Measurements from ENCODE around the gene RGL3.

Gene RGL3

DNA sequence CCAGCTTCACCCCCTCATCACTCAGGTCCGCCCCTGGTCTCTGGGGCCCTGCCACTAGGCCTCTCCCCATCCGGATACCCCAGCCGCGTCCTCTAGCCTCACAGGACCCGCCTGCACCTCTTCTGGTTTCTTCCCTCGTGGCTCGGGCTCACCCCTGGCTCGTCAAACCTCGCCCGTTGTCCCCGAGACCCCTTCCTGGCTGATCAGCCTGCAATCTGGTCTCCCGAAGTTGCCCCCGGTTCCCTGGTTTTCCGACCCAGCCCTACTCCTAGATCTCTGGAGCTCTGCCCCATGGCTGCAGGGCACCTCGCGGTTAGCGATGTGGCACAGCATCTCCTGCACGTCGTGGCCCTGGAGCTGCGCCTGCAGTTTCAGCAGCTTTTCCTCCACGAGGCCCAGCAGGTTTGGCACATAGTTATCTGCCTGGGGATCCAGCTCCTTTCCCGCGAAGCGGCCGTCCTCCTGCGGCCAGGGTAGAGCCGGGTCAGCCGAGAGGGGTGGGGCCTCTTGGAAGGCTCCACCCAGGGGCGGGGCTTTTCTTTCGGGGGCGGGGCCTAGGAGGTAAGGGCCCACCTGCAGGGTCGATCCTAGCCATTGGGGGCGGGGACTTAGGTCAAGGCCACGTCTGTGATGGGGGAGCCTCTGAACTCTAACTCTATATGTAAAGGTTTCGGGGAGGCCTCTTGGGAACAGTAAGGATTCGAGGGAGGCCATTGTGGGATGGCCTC is 2.4 kb upstream of the RGL3 start:
- DNase-seq (ENCODE audit: low read depth), result peak; percentile 16

DNA sequence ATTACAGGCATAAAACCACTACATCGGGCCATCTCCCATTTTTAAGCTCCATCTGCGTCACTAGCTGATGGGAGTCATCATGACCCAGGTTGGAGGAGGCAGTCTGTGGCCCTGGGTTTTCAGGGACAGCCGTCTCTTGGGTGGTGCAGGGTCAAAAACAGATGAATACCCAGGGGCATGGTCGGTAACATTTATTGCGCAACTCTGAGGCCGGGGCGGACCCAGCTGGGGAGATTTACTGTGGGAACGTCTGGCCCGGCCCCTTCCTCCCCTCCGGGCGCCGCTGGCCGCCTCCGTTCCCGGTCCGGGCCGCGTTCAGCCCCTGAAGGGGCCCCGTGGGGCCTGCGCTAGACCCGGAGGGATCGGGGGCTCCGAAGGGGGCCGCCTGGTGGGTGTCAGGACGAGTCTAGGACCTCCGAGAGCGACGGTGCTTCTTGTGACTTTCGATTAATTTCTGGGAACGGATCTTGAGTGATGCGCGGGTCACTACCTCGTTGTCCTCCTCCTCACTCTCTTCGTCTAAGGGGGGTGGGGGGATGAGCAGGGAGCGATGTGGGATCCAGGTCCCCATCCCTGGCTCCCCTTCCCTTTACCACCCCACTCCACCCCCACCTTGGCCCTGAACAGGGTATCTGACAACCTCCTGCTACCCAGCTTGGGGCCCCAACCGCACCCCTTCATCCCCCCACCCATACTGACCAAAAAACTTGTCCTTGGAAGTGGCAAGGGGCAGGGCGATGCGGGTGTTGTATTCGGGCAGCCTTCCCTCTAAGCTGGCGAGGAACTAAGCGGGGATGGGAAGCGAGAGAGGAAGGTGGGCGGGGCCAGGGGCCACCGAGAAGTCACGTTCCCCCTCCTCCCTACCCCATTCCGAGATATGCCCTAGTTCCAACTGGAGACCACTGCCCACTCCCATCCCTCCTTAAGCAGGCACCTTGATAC is 1.6 kb upstream of the RGL3 start:
- DNase-seq (ENCODE audit: low read depth), result peak; percentile 65

DNA sequence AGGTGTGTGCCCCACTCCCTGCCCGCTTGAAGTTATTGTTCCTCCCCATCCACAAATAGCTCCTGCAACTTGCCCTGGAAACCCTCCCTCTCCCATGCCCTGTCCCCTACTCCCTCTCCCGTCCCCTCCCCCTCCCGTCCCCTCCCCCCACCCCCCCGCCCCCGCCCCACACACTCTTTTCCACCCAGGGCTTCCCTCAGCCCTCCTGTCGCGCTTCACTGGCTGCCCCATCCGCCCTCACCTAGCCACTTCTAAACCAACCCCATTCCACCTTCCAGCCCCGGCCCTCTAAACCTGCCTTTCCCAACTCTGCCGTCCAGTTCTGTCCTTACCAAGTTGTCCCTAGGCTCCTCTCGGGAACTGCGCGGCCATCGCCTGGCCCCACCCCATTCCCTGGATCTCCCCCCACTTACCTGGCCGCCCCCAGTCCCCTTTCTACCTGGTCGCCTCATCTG is 993 bp downstream of the RGL3 start:
- no peak for DNase-seq (ENCODE audit: low read depth)

DNA sequence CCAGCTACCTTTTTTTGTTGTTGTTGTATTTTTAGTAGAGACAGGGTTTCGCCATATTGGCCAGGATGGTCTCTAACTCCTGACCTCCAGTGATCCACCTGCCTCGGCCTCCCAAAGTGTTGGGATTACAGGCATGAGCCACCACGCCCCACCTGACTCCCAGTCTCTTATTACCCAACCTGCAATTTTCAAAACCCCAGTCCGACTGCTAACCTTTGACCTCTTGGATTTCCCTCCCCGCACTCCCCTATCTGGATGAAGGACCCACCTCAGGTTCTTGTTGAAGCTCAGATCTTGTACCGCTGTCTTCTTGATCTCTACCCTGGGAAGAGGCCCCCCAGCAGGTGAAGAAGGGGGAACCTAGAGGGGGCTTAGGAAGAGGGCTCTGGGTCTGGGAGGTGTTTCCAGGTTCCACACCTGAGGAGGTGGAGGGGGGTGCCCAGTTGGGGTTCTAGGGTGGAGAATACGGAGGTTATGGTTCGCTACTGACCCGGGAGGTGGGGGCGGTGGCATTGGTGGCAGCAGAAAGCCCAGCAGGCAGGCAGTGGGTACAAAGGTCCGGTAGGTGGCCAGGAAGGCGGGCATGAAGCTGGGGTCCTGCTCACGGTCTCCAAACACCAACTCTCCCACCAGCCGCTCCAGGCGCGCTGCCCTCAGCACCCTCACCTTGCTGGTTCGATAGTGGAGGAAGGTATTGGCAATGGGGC is 2.6 kb downstream of the RGL3 start:
- DNase-seq (ENCODE audit: low read depth), result no peak

DNA sequence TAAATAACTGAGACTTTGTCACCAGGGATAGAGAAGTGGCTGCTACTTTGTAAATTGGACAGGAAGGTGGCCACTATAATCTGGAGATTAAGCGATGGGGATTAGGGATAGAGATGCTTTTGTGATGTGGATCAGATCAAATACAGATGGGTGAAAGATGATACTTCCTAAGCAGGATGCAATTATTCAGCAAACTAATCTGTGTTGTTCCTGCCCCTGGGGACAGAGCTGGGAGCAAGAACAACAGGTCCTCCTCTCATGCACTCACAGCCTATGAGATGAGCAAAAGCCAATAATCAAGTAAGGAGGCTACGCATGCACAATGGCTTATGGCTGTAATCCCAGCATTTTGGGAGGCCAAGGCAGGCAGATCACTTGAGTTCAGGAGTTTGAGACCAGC is 4.6 kb downstream of the RGL3 start:
- DNase-seq (ENCODE audit: low read depth), result no peak

DNA sequence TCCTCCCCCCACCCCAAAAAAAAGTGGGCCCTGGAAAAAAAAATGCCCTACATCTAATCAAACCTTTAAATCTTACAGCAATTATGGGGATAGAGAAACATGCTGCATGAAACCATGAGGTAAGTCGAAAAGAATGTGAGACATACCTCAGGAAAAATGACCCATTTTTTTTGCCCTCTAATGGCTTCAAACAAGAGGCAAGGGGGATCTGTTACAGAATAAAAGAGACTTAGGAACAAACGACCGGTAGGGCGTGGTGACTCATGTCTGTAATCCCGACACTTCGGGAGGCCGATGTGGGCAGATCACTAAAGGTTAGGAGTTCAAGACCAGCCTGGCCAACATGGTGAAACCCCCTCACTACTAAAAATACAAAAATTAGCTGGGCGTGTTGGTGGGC is 8.4 kb downstream of the RGL3 start:
- DNase-seq (ENCODE audit: low read depth), result peak; percentile 41

DNA sequence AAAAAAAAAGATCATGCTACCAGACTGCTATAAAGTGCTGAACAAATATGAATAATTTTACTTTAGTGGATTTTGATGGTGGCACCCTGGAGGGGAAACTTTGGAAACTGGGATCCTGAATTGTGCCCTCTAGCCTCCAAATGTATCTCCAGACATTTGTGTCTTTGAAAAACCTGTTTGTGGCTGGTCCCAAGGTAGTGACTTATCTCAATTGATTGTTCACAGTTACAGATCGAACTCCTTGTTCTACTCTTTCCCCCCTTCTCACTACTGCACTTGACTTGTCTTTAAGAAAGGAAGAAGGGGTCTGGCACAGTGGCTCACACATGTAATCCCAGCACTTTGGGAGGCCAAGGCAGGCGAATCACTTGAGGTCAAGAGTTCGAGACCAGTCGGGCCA is 10.5 kb downstream of the RGL3 start:
- DNase-seq (ENCODE audit: low read depth), result no peak

DNA sequence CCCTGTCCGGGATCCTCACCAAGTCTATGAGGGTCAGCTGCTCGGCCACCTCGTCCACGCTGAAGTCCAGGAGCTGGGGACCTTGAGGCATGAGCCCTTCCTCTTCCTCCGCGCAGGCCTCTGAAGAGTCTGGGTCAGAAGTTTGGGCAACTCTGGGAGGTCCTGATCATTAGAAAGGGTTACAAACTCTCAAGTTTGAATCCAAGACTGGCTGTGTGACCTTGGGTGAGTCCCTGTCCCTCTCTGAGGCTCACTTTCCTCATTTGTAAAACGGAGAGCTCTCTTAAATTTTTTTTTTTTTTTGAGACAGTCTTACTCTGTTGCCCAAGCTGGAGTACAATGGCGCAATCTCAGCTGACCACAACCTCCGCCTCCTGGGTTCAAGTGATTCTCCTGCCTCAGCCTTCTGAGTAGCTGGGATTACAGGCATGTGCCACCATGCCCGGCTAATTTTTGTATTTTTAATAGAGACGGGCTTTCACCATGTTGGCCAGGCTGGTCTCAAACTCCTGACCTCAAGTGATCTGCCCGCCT is 12.3 kb downstream of the RGL3 start:
- DNase-seq (ENCODE audit: low read depth), result peak; percentile 39

DNA sequence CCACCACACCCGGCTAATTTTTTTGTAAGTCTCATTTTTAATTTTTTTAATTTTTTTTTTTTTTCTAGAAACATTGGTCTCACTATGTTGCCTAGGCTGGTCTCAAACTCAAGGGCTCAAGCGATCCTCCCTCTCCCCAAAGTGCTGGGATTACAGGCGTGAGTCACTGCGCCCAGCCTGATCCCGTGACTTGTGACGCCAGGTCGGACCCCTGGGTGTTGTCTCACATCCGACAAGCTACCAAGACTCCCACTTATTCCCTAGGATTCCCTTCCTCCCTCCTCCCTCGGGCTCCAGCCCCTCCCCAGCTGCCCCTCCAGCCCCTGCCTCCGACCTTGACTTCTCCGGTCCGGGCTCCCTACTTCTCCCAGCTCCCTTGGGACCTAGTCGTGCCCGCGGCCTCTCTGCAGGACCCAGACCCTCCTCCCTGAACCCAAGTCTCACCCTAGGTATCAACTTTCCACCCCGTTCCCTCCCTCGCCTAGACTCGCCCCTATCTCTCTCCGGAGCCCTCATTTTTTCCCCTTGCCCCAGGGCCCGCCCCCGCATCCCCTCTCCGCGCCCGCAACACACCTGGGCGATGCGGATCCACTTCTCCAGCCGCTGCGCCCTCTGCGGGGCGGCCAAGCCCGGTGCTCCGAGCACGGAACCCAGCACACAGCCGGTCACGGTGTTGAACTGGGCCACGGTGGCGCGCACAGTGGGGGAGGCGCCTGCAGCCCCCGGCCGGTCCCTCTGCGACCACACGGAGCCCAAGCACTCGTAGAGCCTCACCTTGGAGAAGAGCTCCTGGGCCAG is 13.1 kb downstream of the RGL3 start:
- no peak for DNase-seq (ENCODE audit: low read depth)

DNA sequence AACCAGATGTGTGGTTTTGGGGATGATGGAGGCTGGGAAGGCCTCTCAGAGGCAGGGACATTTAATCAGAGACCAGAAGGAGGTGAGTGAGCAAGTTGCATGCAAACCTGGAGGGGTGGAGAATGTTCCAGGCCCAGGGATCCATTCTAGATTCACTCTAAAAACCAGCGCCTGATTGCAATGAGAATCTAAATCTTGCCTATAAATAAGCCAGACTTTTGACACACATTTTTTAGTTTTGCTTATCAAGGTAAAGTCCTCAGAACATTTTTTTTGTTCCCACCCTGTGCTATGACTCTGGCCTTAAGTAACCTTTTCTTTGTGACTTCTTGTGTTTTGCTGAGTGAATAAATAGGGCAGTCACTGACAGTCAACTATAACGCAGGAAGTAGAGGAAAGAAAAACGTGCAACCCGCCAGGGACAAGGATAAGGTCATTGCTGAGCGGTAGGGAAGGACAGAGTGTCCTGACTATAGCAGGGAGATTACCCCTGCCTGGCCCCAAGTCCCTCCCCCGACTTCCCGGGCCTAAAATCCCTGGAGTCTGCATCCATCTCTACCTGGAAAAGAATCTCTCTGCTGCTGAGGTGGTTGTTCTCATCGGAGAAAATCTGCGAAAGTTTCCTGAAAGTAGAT is 14.4 kb downstream of the RGL3 start:
- DNase-seq (ENCODE audit: low read depth), result no peak

DNA sequence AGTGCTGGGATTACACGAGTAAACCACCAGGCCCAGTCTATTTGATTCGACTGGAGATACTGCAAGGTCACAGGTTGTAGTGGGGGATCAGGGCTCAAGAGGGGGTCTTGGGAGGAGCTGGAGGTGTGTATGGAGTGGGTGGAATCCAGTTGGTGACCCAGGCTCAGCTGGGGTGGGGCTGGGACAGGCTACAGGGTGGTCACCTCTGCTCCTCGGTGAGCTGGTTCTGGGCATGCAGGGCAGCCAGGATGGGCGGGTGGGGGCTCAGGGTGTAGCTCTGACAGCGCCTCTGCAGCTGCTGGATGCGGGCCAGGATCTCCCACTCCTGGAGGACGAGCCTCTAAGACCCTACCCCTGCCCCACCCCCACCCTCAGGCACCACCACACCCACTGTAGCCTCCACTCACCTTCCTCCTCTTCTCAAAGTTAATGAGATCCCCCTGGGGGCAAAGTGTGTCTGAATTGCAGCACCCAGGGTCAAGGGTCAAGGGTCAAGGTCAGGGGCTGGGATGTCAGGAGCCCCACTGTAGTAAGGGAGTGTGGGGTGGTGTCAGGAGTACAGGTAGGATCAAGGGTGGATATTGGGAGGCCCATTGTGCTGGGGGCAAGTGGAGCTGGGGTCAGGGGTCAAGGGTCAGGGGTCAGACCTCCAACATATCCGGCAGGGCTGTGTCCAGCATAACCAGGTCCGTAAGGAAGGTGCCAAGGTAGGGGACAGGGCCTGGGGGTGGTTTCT is 17.1 kb downstream of the RGL3 start:
- DNase-seq (ENCODE audit: low read depth), result no peak

DNA sequence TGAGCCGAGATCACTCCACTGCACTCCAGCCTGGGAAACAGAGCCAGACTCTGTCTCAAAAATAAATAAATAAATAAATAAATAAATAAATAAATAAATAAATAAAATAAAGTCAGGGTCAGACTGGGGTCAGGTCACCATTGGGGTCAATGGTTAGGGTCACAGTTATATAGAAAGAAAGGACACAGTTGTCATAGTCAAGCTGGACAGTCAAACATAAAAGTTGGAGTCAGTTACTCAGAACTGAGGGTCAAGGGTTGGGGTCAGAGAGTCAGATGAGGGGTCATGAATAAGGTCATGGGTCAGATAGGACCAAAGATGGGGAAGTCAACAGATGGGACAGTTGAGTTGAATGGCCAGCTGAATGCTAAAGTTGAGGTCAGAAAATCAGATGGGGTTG is 18.3 kb downstream of the RGL3 start:
- no peak for DNase-seq (ENCODE audit: low read depth)

DNA sequence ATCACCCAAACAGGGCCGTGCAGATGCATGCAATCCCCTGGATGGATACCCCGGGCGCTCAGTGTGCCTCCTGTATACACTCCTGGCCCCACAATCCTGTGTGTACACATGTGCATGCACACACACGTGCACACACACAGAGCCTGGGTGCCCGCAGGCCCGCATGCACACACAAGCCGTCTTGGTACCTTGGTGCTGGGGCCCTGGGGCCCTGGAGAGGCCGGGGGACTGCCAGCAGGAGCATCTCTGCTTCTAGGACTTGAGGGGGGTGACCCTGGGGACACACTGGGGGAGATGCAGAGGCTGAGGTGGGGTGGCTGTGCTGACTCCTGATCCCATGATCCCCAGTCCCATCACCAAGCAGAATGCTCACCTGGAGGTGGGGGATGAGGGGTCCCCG is 19.4 kb downstream of the RGL3 start:
- DNase-seq (ENCODE audit: low read depth), result no peak

DNA sequence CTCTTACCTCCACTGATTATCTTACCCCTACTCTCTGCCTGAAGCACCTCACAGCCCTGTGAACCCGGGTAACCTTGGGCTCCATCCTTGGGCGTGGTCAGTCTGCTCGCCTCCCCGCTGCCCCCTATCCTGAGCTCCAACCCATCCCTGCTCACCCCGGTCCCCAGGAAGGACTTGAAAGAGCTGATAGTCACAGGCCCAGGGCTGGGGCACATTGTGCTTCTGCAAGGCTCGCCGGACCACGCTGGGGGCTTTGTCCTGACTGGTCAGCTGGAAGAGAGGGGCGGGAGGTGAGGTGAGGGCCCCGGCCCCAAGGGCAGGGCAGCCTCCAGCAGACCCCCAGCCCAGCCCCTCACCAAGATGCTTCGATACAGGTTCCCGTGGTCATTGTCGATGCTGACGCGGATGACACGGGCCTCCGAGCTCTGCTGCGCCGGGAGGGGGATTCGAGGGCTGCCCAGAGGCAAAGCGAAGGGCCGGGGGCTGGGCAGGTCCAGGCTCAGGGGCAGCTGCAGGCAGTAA is 22.0 kb downstream of the RGL3 start:
- no peak for DNase-seq (ENCODE audit: low read depth)

DNA sequence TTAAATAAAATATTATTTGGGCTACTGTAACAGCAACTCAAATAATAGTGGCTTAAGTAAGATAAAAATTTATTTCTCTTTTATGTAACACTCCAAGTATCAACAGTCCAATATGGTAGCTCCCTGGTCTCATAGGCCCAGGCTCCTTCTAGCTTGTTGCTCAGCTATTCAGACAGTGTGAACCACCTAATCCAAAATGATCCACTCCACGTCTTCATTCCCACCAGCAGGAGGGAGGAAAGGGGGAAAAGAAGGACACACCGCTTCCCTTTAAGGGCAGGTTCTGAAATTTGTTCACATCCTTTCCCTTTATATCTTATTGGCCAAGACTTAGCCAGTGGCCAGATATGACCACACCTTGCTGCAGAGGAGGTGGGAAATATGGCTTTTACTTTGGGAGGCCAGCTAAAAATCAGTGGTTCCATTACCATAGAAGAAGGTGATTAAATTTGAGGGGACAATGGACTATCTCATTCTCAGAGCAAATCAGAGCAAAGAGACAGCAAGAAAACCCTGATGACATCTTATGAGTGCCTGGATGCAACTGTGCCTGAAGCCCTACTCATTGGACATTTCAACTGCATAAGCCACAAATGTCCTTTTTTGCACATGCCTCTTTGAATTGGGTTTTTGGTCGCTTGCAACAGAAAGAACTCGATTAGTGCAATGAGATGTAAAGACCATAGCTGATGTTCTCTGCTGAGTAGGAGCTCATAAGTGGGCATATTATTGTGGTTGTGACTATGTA is 28.0 kb downstream of the RGL3 start:
- DNase-seq (ENCODE audit: low read depth), result no peak

DNA sequence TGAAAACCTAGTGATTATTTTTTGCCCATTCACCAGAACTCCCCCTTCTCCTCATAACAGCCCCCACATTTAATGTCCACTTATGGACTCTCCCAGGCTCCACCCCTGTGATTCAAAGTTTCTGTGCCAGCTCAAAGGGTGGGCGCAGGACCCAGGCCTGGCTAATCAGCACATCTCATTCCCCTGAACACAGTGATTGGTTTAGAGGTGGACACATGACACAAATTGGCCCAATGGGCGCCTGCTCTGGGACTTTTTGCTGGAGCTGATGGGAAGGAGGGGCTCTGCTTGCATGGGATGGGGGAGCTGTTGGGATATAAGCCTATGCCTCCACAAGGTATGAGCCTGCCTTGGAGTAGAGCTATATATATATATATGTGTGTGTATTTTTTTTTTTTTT is 28.8 kb downstream of the RGL3 start:
- no peak for DNase-seq (ENCODE audit: low read depth)

DNA sequence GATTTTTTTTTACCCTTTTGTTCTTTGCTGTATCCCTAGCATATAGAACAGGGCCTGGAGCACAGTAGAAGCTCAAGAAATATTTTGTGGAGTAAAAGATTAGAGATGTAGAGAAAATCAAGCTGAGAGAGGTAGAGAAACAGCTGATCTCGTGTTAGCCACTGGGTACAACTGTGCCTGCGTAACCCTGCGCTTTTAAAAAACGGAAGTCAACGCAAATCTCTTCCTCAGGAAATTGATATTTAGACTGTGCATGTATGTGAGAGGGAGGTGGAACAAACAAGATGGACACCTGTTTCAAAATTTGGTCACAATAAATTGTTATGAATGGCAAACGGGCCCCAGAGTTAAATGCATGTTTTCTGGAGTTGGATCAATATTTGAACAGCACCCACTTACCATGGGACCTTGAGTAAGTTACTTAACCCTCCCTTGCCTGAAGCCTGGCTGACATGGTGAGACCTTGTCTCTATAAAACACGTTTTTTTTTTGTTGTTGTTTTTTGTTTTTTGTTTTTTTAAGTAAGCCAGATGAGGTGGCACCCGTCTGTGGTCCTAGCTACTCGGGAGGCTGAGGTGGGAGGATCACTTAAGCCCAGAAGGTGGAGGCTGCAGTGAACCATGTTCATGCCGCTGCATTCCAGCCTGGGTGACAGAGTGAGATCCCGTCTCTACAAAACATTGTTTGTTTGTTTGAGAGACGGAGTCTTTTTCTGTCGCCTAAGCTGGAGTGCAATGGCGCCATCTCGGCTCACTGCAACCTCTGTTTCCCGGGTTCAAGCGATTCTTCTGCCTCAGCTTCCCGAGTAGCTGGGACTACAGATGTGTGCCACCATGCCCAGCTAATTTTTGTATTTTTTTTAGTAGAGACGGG is 31.7 kb downstream of the RGL3 start:
- DNase-seq (ENCODE audit: low read depth), result no peak

DNA sequence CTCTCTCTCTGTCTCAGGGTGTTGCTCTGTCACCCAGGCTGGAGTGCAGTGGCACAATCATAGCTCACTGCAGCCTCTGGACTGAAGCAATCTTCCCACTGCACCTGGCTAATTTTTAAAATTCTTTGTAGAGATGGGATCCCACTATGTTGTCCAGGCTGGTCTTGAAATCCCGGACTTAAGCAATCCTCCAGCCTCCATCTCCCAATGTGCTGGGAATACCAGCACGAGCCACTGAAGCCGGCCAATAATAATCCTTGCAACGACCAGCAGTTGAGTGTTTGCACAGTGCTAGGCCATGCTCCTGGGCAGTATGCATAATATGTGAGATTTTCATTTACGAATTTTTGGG is 34.4 kb downstream of the RGL3 start:
- no peak for DNase-seq (ENCODE audit: low read depth)

DNA sequence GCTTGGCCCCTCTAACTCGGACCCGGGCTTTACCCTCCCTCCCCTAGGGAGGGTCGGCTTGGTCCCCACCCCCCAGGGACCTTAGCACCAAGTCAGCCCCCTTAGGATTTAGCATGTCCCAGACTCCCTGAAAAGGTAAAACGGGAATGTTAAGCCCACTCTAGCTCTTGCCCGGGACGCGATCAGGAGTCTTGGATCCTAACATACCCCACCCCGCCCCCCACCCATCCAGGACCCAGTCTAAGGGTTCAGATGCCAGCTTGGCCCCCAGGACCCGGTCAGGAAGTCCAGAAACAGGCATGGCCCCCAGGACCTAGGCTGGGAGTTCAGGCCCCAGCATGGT is 35.4 kb downstream of the RGL3 start:
- DNase-seq (ENCODE audit: low read depth), result no peak
